CD14-positive monocyte (primary cell): ENCODE data around the gene KNTC1. TPM values are rescaled to one million over a fixed set of nuclear protein-coding genes. Genes with fewer than 3 reads are reported as not detected.

Experiments used
- DNase-seq, 3 donors: peaks; one replicate each; pipeline ENCODE4 v3.0.0-alpha.2; 2011 to 2022
- H2AFZ ChIP-seq: 2 replicates; pipeline ENCODE4 v1.6.0; 2012; ENCODE audit warnings: mild to moderate bottlenecking, low read depth, low read length, inconsistent platforms; ENCODE audit not compliant: insufficient read depth, poor library complexity, severe bottlenecking
- H3K27ac ChIP-seq, 2 donors: 1 replicate in 1 of 2; 2 replicates in 1 of 2; pipeline ENCODE4 v1.5.1; 2012 to 2013; ENCODE audit warnings: low read length in 2 of 2, control low read depth in 1 of 2, inconsistent platforms in 1 of 2, low read depth in 1 of 2, mild to moderate bottlenecking in 1 of 2
- H3K27me3 ChIP-seq, 2 donors: one replicate each; pipeline versions ENCODE4 v1.6.0 to v1.6.1; 2011 to 2013; ENCODE audit warnings: low read length in 2 of 2; ENCODE audit not compliant: control insufficient read depth in 2 of 2, insufficient read depth in 2 of 2
- H3K36me3 ChIP-seq, 2 donors: replicated peaks in 1 of 2; 1 replicate in 1 of 2; 2 replicates in 1 of 2; pipeline versions ENCODE4 v1.5.1 to v1.6.1; 2012 to 2013; ENCODE audit warnings: low read length in 2 of 2, control low read depth in 1 of 2, inconsistent platforms in 1 of 2, mild to moderate bottlenecking in 1 of 2; ENCODE audit not compliant: insufficient read depth in 2 of 2, control insufficient read depth in 1 of 2
- H3K4me1 ChIP-seq, 2 donors: 1 replicate in 1 of 2; 2 replicates in 1 of 2; pipeline versions ENCODE4 v1.5.1 to v1.6.1; 2012 to 2013; ENCODE audit warnings: low read length in 2 of 2, control low read depth in 1 of 2, inconsistent platforms in 1 of 2, mild to moderate bottlenecking in 1 of 2, moderate library complexity in 1 of 2; ENCODE audit not compliant: insufficient read depth in 2 of 2, control insufficient read depth in 1 of 2
- H3K4me2 ChIP-seq: replicated peaks from 2 replicates; pipeline ENCODE3; 2012; ENCODE audit warnings: low read length, moderate library complexity, mild to moderate bottlenecking; ENCODE audit not compliant: poor library complexity, severe bottlenecking; ENCODE audit errors: extremely low read depth
- H3K4me3 ChIP-seq, 3 experiments: fragments of 200-600 bp in 1 of 3; sonication (generic) in 1 of 3; replicated peaks in 1 of 3; 1 replicate in 2 of 3; 2 replicates in 1 of 3; pipeline ENCODE4 v1.5.1; 2011 to 2013; ENCODE audit warnings: low read length in 3 of 3, mild to moderate bottlenecking in 3 of 3, control low read depth in 2 of 3, low read depth in 2 of 3, inconsistent platforms in 1 of 3, moderate library complexity in 1 of 3
- H3K79me2 ChIP-seq: 2 replicates; pipeline ENCODE4 v1.6.0; 2012; ENCODE audit warnings: mild to moderate bottlenecking, control low read depth, inconsistent platforms, low read length, moderate library complexity; ENCODE audit not compliant: insufficient read depth
- H3K9ac ChIP-seq: 2 replicates; pipeline ENCODE4 v1.6.0; 2017; ENCODE audit warnings: low read length, mild to moderate bottlenecking; ENCODE audit not compliant: insufficient read depth, poor library complexity, severe bottlenecking
- H3K9me3 ChIP-seq, 2 donors: replicated peaks in 1 of 2; 1 replicate in 1 of 2; 2 replicates in 1 of 2; pipeline versions ENCODE4 v1.5.1 to v1.6.1; 2012 to 2013; ENCODE audit warnings: low read length in 2 of 2, control low read depth in 1 of 2; ENCODE audit not compliant: control insufficient read depth in 1 of 2, insufficient read depth in 1 of 2
- H4K20me1 ChIP-seq: 2 replicates; pipeline ENCODE4 v1.6.0; 2012; ENCODE audit warnings: mild to moderate bottlenecking, low read length, control low read depth, moderate library complexity; ENCODE audit not compliant: insufficient read depth
- H3K27ac Mint-ChIP-seq, 7 donors: one replicate each; pipeline ENCODE4 v1.8.0; 2020; ENCODE audit warnings: mild to moderate bottlenecking in 7 of 7, mixed read lengths in 7 of 7, moderate library complexity in 6 of 7, inconsistent platforms in 2 of 7
- H3K27me3 Mint-ChIP-seq, 3 donors: one replicate each; pipeline ENCODE4 v1.8.0; 2021 to 2022; ENCODE audit warnings: low read depth in 3 of 3, mild to moderate bottlenecking in 3 of 3, mixed read lengths in 3 of 3, moderate library complexity in 3 of 3, inconsistent platforms in 1 of 3
- H3K36me3 Mint-ChIP-seq, 2 donors: one replicate each; pipeline ENCODE4 v1.8.0; 2020; ENCODE audit warnings: mixed read lengths in 2 of 2, inconsistent platforms in 1 of 2, mild to moderate bottlenecking in 1 of 2
- H3K4me1 Mint-ChIP-seq: one replicate; pipeline ENCODE4 v1.8.0; 2020; ENCODE audit warnings: mild to moderate bottlenecking, mixed read lengths
- H3K4me3 Mint-ChIP-seq, 2 donors: one replicate each; pipeline ENCODE4 v1.8.0; 2020; ENCODE audit warnings: mild to moderate bottlenecking in 2 of 2, mixed read lengths in 2 of 2, moderate library complexity in 1 of 2
- H3K9me3 Mint-ChIP-seq, 7 donors: one replicate each; pipeline ENCODE4 v1.8.0; 2020 to 2022; ENCODE audit warnings: mixed read lengths in 7 of 7, mild to moderate bottlenecking in 6 of 7, moderate library complexity in 6 of 7, inconsistent platforms in 2 of 7
- WGBS: methylation state at CpG from one replicate; pipeline ENCODE4 v1.1.5; 2013; ENCODE audit warnings: missing lambda C conversion rate; ENCODE audit not compliant: insufficient coverage; 5-methylcytosine and 5-hydroxymethylcytosine counted together
- intact Hi-C, 2 donors: fragments of 100-400 bp; cut with micrococcal nuclease; formaldehyde crosslinking; loops; one replicate each; pipeline versions ENCODE4 v1.15.0 to v1.15.1; 2023
- polyA plus RNA-seq, 3 donors: library from polyadenylated mRNA; depleted of rRNA in 1 of 3; unstranded in 2 of 3; stranded (reverse) in 1 of 3; fragments of 300-500 nt in 2 of 3; fragments of >200 nt in 1 of 3; fragmentation: Illumina TruSeq in 2 of 3; gene quantifications; 1 replicate in 2 of 3; 2 replicates in 1 of 3; pipeline ENCODE4 v1.2.3, GENCODE V29; 2012 to 2021
- TF ChIP-seq, protein P1 (sequence below): fragments of 200-600 bp; IDR thresholded peaks from one replicate; pipeline ENCODE4 v1.8.0; 2022; ENCODE audit warnings: antibody characterized with exemption, mild to moderate bottlenecking

The KNTC1 gene
- polyA plus RNA-seq, 3 donors = 0.65 to 10.3 (median 0.81) TPM

DNA sequence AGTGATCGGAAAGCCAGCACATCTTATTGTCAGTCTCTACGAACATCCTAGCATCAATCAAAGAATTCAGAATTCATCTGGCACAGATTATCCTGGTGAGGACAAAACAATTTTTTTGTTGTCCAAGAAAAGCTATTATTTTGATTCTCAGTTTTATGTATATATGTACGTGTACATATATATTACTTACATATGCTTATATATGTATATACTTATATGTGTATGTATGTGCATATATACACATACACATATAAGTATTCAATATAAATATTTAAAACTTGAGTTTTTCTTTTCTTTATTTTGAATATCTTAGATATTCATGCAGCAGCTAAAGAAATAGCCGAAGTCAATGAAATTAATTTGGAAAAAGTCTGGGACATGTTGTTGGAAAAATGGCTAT is 77.9 kb downstream of the KNTC1 start:
- no peak overlapping the region for H2AFZ ChIP-seq
- TF ChIP-seq, protein P1, sequence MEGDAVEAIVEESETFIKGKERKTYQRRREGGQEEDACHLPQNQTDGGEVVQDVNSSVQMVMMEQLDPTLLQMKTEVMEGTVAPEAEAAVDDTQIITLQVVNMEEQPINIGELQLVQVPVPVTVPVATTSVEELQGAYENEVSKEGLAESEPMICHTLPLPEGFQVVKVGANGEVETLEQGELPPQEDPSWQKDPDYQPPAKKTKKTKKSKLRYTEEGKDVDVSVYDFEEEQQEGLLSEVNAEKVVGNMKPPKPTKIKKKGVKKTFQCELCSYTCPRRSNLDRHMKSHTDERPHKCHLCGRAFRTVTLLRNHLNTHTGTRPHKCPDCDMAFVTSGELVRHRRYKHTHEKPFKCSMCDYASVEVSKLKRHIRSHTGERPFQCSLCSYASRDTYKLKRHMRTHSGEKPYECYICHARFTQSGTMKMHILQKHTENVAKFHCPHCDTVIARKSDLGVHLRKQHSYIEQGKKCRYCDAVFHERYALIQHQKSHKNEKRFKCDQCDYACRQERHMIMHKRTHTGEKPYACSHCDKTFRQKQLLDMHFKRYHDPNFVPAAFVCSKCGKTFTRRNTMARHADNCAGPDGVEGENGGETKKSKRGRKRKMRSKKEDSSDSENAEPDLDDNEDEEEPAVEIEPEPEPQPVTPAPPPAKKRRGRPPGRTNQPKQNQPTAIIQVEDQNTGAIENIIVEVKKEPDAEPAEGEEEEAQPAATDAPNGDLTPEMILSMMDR = no peak
- no peak overlapping the region for H3K4me3 Mint-ChIP-seq
- no peaks in the 10 kb centered on the region for H3K4me1 ChIP-seq
- no peaks in the 10 kb centered on the region for H3K4me1 Mint-ChIP-seq
- H3K27me3 ChIP-seq = no peaks in the 10 kb centered on the region
- peaks cover 0 to 3% (median 0%) of the 10 kb centered on the region in 3 donors for H3K27me3 Mint-ChIP-seq
- H4K20me1 ChIP-seq = no peaks in the 10 kb centered on the region
- DNase-seq = no peak
- H3K79me2 ChIP-seq = no peaks in the 10 kb centered on the region
- no peak overlapping the region for H3K9ac ChIP-seq
- no peaks in the 10 kb centered on the region for H3K9me3 ChIP-seq
- no peak overlapping the region for H3K27ac Mint-ChIP-seq
- intact Hi-C loops = no loop called here
- no peak overlapping the region for H3K27ac ChIP-seq
- no peak overlapping the region for H3K4me3 ChIP-seq
- H3K9me3 Mint-ChIP-seq = no peaks in the 10 kb centered on the region
- H3K4me2 ChIP-seq = no peak overlapping the region
- peaks cover 42 to 56% of the 10 kb centered on the region in 2 donors for H3K36me3 Mint-ChIP-seq
- 100% methylated on average over 1 of the region's 4 CpGs for WGBS
- H3K36me3 ChIP-seq = peaks cover 17 to 68% of the 10 kb centered on the region in 2 donors

DNA sequence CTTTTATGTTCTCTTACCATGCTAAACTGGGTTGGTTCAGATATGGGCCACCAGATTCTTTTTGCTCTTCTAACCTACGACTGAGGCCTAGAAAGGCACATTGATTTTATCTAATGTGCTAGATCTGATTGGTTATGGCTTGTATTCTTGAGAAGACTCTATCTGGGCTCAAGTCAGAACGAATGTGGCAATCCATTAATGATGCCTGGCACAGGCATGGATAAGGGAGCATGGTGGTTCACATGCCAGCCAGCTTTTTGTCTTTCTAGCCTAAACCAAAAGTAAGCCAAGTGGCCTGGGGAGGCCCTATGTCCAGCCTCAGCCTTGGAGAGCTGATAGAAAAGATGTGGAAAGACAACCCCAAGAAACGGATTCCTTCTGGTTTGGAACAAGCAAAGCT is 82.7 kb downstream of the KNTC1 start:
- no peak for DNase-seq
- TF ChIP-seq, protein P1 = no peak
- Mint-ChIP-seq H3K27me3 (no peaks in the 10 kb centered on the region), H3K27ac (no peak overlapping the region), H3K4me1 (no peaks in the 10 kb centered on the region), H3K4me3 (no peak overlapping the region), H3K36me3 (peaks cover 52 to 66% of the 10 kb centered on the region in 2 donors), H3K9me3 (no peaks in the 10 kb centered on the region)
- intact Hi-C loops = no loop called here
- H3K9ac ChIP-seq = no peak overlapping the region
- no peak overlapping the region for H3K4me3 ChIP-seq
- WGBS = 89% methylated on average over 2 of the region's 3 CpGs
- no peaks in the 10 kb centered on the region for H3K4me1 ChIP-seq
- no peaks in the 10 kb centered on the region for H3K9me3 ChIP-seq
- H3K4me2 ChIP-seq = no peak overlapping the region
- H3K79me2 ChIP-seq = no peaks in the 10 kb centered on the region
- H3K36me3 ChIP-seq = peaks cover 33 to 93% of the 10 kb centered on the region in 2 donors
- no peak overlapping the region for H2AFZ ChIP-seq
- no peaks in the 10 kb centered on the region for H4K20me1 ChIP-seq
- no peaks in the 10 kb centered on the region for H3K27me3 ChIP-seq
- H3K27ac ChIP-seq = no peak overlapping the region
